Pons (tissue), 1 donor: Measurements from ENCODE around the gene KIN.
"Not testable (repeated sequence)": the region's sequence is repeated elsewhere in the genome, so short reads cannot be mapped to it uniquely, and the experiment has no call there.

Source experiments
- DNase-seq: peaks from one replicate; pipeline ENCODE4 v3.0.0-alpha.2; 2016; ENCODE audit warnings: low spot score

Gene KIN

DNA sequence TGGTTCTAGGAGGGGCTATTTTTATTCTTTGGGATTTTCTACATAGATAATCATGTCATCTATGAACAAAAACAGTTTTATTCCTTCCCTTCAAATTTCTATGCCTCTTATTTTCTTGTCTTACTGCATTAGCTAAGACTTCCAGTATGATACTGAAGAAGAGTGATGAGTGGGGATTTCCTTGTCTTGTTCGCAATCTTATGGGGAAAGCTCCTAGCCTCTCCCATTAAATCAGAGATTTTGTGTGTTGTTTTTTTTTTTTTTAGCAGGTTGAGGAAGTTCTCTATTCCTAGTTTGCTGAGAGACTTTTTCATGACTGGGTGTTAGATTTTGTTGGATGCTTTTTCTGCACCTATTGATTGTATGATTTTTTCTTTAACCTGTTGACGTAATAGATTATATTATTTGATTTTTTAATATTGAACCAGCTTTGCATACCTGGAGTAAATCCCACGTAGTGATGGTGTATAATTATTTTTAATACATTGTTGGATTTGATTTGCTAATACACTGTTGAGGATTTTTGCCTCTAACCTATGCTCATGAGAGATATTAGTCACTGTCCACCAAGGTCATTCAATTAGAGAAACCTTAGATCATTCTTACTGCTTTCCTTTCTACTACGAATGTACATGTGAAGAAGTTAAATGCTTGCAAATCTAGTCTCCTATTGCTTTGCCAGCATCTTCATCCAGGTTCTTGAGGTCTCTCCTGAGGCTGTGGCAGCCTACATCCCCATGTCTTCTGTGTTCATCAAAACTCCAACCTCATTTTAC is 6.6 kb upstream of the KIN start:
- DNase-seq, result no peak

- DNase-seq, result peak; percentile 91
Observed at GRCh38 chr10:7792541-7792940, 4.7 kb upstream of the KIN start.

GRCh38 chr10:7789390-7789789 is 1.6 kb upstream of the KIN start:
- DNase-seq, result no peak

- no peak for DNase-seq
Observed at GRCh38 chr10:7788639-7789286, 970 bp upstream of the KIN start.

- no peak for DNase-seq
Observed at GRCh38 chr10:7787150-7787856, 490 bp downstream of the KIN start.

DNA sequence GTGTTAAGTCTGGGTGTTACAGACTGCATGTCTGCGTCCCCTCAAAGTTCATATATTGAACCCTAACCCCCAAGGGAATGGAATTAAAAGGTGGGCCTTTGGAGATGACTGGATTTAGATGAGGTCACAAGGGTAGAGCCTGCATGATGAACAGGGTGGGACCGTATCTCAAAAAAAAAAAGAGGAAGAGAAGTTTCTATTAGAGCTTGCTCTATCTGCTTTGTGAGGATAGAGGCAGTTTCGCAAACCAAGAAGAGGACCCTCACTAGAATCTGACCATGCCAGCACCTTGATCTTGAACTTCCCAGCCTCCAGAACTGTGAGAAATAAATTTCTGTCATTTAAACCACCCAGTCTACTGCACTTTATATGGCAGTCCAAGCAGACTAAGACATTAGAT is 1.4 kb downstream of the KIN start:
- DNase-seq, result no peak

DNA sequence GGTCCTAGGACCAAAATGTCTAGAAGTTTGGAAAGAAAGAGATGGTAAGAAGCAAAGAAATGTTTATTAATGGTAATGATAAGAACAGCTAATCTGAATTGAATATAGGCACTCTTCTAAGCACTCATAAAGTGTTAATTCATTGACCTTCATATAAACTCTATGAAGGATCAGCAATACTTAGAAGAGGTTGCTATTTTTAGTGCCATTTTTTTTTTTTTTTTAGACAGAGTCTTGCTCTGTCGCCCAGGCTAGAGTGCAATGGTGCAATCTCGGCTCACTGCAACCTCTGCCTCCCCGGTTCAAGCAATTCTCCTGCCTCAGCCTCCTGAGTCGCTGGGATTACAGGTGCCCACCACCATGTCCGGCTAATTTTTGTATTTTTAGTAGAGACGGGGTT is 5.6 kb downstream of the KIN start:
- not testable (repeated sequence) for DNase-seq

GRCh38 chr10:7776777-7777176 is 11.0 kb downstream of the KIN start:
- no peak for DNase-seq

GRCh38 chr10:7773845-7774801 is 13.7 kb downstream of the KIN start:
- no peak for DNase-seq

- no peak for DNase-seq
Observed at GRCh38 chr10:7768417-7768816, 19.4 kb downstream of the KIN start.

DNA sequence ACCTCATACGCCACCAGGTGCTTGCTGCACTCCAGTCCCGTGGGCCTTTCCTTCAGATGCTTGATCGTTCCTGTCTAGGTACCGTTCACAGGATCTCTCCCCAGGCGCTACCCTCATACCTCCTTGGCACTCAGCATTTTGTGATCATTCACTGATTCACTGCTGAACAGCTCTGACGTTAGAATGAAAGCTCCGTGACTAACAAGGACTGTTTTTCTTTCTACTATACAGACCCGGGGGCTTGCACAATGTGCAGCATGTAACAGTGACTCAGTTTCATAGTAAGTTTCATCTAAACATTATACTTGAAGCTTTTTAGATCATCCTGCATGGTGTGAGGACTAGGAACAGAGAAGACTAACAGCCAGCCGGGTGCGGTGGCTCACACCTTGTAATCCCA is 20.6 kb downstream of the KIN start:
- no peak for DNase-seq

DNA sequence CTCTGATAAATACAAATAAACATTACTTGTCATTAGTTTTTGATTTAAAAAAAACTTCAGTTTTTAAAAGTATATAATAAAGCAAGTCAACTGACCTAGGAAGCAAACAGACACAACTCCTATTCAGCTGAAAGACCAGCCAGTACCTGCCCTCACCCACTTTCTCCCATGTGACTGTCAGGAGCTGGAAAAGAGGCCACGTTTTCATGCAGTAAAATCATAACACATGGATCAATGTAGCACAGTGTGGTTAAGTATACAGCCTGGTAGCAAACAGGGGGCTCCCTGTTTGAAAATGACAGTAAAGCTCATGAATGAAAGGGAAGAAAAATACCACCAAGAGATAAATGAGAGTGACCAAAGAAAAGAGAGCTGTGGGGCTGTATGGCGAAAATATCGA is 21.6 kb downstream of the KIN start:
- no peak for DNase-seq

DNA sequence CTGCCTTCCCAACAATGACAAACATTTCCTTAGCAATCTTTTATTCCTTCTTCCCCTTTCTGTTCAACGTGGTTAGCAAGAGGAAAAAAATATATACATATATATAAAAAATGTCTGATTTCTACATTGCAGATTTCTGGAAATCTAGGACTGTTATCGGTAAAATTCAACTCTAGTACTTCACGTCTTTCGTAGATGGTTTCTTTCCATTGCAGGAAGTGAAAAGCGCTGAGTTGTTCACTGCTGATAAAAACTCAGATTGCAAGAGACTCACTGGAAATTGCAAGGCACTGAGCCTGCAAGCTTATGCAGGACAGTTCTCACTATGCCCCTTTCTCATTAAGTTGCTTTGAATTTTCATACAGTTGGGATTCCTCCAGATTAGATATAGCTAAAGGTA is 23.9 kb downstream of the KIN start:
- DNase-seq, result no peak

- peak; percentile 24 for DNase-seq
Observed at GRCh38 chr10:7756360-7756992, 31.3 kb downstream of the KIN start.

- DNase-seq, result no peak
Observed at GRCh38 chr10:7755103-7755502, 32.7 kb downstream of the KIN start.

DNA sequence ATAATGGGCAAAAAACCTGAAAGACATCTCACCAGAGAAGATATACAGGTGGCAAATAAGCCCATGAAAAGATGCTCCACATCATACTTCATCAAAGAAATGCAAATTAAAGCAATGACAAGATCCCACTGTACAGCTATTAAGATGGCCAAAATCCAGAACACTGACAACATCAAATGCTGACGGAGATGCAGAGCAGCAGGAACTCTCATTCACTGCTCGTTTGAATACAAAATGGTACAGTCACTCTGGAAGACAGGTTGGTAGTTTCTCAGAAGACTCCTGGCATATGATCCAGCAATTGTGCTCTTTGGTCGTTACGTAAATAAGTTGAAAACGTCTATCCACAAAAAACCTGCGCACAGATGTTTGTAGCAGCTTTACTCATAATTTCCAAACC is 35.5 kb downstream of the KIN start:
- no peak for DNase-seq

DNA sequence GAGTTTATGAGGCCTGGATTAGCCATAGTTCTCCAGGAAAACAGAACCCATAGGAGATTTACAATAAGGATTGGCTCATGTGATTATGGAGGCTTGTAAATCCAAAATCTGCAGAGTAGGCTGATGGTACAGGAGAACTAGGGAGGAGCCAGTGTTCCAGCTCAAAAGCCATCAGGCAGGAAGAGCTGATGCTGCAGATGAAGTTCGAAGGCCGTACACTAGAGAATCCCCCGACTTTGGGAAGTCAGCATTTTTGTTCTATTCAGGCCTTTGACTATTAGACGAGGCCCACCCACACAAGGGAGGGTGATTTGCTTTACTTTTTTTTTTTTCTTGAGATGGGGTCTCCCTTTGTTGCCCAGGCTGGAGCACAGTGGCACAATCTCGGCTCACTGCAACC is 37.6 kb downstream of the KIN start:
- DNase-seq, result no peak

DNA sequence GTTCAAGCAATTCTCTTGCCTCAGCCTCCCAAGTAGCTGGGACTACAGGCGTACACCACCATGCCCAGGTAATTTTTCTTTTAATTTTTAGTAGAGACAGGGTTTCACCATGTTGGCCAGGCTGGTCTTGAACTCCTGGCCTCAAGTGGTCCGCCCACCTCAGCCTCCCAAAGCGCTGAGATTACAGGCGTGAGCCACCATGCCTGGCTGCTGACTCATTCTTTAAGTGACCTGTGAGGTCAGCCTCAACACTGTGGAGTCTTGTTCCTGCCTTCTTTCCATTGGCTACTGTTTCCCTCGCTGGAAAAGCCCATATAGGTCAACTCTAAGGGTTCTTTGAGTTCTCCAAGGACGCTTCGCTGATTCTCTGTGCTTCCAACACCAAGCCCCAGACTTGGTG is 39.2 kb downstream of the KIN start:
- DNase-seq, result not testable (repeated sequence)

DNA sequence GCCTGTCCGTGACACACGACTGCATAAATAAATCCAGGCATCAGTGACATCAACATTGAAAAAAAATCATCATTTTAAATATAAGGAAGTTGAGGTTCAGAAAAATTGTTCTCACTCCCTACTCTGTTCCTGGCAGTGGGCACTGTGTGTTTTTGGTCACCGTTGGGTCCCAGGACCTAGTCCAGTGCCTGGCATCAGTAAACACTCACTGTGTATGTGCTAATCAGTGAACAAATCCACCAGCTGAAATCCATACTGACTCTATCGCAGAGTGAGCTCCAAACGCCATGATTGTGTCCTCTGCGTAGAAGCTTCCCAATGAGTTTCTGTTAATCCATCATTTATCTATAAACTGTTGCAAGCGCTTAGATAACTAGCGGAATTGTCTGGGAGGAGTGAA is 43.5 kb downstream of the KIN start:
- DNase-seq, result no peak

GRCh38 chr10:7738536-7739407 is 49.0 kb downstream of the KIN start:
- DNase-seq, result no peak

DNA sequence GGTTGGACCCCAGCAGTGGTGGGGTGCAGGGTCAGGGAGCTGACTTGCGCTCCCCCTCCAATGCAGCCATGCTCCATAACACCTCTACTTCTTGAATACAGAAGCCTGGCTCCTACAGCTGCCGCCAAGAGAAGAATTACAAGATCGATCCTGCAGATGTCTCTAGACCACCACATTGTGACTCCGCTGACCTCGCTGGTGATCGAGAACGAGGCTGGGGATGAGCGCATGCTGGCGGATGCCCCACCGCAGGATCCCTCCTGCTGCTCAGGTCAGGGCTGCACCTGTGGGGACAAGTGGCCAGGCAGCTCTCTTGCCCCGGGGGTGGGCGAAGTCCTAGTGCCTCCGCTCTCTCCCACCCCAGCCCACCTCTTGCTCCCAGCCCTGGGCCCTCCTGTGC is 53.0 kb downstream of the KIN start:
- no peak for DNase-seq
